Midbrain (tissue), 1 donor: ENCODE measurements around the gene SPATA31E1.
"Not testable (repeated sequence)": the region's sequence is repeated elsewhere in the genome, so short reads cannot be mapped to it uniquely, and the experiment has no call there.

Experiments used
- DNase-seq: peaks from one replicate; lab custom pipeline; 2025; lab: John Stamatoyannopoulos, UW

SPATA31E1 gene

DNA sequence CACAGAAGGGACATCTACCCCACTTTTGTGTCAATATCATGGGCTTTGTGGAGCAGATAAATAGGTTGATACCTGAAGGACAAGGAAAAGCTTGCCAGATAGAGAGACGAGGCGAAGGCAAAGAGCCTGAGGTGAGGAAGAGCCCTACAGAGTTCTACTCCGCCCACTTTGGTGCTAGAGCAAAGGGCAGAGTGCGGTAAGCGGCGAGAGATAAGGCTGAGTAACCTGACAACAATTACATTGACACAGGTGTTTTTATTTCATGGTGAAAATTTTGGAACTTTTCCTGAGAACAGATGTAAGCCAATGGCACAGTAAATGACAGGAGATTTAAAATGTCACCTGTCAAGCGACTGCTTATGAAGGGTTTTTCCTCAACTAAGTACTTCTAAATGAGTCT lies 51.8 kb downstream of the SPATA31E1 start:
- DNase-seq, result not testable (repeated sequence)

DNA sequence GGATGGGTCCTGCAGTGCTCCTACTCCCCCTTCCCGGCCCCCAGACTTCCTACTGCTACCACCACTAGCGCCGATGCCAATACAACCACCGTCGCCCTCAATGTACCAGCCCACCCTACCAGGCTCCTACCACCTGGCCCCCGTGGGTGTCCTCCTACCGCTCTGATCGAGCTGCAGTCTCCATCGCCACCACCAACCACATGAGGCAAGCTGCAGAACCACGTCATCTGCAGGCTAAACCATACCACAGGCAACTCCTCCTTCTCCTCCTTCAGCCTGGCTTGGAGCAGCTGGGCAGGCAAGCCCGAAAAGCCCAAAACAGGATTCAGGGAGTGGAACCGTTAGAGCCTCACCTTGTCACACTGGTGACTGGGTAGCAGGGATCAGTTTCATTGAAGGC lies 54.7 kb downstream of the SPATA31E1 start:
- not testable (repeated sequence) for DNase-seq

DNA sequence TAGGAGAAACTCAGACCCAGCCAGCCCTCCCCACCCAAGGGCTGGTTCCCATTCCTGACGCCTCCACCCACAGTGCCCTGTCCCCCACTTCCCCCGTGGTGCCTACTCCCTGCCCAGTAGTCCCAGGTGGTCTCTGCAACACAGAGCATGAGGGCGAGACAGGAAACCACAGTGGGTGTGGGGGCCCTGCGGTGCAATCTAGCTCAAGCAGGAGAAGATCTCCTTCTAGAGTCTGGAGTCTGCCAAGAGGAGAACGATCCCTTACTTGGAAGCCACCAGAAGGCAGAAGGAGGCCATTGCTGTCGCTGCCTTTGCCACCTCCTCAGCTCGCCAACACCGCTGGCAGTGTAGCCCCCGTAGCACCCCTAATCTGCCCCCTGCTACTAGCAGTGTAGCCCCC lies 55.2 kb downstream of the SPATA31E1 start:
- not testable (repeated sequence) for DNase-seq

DNA sequence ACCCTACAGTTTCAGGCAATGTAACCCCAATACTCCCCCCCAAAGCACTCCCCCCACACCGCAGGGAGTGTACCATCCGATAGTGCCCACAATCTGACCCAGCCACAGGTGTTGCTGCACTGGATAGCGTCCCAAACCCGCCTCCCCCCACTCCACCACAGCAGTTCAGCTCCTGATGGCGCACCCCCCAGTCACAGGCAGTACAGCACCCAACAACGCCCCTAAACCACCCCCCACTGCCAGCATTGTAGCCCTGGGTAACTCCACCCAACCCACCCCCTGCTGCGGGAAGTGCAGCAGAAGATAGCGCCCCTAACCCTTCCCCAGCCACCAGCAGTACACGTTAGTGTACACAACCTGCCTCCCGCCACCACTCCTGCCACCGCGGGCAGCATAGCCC lies 55.7 kb downstream of the SPATA31E1 start:
- not testable (repeated sequence) for DNase-seq
